ENCODE measurements around the gene STON2. TPM values are rescaled to one million over a fixed set of nuclear protein-coding genes. Genes with fewer than 3 reads are reported as not detected.
A peak's percentile ranks its signal among the peaks of the same experiment; 100 is the strongest.

The STON2 gene
- total and polyA plus RNA-seq, 2 of the 13 experiments (the other 11 are each of a cell fraction or from before 2014, with no cell fraction given): 2.1 to 11.0 TPM

DNA sequence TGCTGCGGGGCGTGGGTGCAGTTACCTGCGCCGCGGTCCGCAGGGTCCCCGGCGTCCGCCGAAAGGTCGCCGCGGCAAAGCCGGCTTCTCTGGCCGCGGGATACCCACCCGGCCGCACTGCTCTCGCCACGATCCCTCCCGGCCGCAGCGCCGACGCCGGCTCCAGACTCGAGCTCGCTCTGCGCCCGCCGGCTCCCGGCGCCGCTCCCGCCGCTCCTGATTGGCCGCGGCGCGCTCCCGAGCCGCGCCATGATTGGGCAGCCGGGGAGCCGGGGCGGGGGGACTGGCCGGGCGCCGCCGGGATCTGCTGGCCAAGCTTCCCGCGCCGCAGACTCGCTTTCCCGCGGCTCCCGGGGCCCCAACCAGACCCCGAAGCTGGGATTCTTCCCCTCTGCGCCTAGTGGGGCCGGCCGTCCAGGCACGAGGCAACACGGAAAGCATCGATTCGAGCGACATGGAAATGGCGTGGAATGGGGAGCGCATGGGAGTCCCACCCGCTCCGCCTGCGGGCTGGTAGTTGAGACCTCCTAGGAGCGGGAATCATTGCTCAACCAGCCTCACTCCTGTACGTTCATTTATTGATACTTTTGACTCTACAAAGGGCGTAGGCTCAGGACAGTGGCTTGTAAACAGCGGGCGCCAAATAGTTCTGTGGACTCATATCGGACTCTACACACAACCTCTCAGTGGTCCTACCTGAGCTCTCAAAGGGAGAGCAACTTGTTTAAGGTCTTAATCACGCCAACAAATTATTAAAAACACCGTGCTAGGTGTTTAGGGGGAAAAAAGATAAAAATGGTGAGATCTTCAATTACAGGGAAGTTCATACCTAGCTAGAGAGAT, 36.4 kb upstream of the STON2 start (continued):
- TF ChIP-seq ZNF543 (CRISPR knock-in tag; IDR thresholded peaks at IDR 0.05) (0 out of 2 replicates have a peak, but pooled peaks have one; percentile 35), ESRRA (CRISPR knock-in tag; IDR thresholded peaks at IDR 0.05; ENCODE audit: low read depth) (0 out of 2 replicates have a peak, but pooled peaks have one; percentile 16), ZNF776 (CRISPR knock-in tag; IDR thresholded peaks at IDR 0.05) (peak; percentile 56; the same call in 1 of the 2 replicates), POLR2A (IDR thresholded peaks at IDR 0.05; ENCODE audit: insufficient read depth in 1 of 2, low read depth in 2 of 2, low read length in 2 of 2) (peak in 1 of 2 experiments; percentile 50; a peak in 2 of 4 replicates), FOXK2 (IDR thresholded peaks at IDR 0.05) (no peak), ZSCAN29 (CRISPR knock-in tag; conservative IDR thresholded peaks at IDR 0.05) (no peak), HOXA9 (CRISPR knock-in tag; IDR thresholded peaks at IDR 0.05; ENCODE audit: borderline replicate concordance) (0 out of 2 replicates have a peak, but pooled peaks have one; percentile 46), KLF16 (CRISPR knock-in tag; IDR thresholded peaks at IDR 0.05) (peak in 1 of 2 experiments; percentile 37; a peak in 1 of 4 replicates), ZNF350 (CRISPR knock-in tag; IDR thresholded peaks at IDR 0.05; ENCODE audit: borderline replicate concordance, low read depth) (0 out of 2 replicates have a peak, but pooled peaks have one; percentile 29), POLR2AphosphoS2 (IDR thresholded peaks at IDR 0.05; ENCODE audit: low read depth, low read length) (no peak), ZNF234 (CRISPR knock-in tag; conservative IDR thresholded peaks at IDR 0.05) (no peak), SRF (IDR thresholded peaks at IDR 0.05; ENCODE audit: low read depth, low read length) (no peak), GFI1 (CRISPR knock-in tag; IDR thresholded peaks at IDR 0.05; ENCODE audit: borderline replicate concordance) (0 out of 2 replicates have a peak, but pooled peaks have one; percentile 28), ZKSCAN8 (CRISPR knock-in tag; IDR thresholded peaks at IDR 0.05; ENCODE audit: borderline replicate concordance) (peak; percentile 83), ZBTB7B (CRISPR knock-in tag; IDR thresholded peaks at IDR 0.05) (peak; percentile 84)
- TF ChIP-seq, protein P1, sequence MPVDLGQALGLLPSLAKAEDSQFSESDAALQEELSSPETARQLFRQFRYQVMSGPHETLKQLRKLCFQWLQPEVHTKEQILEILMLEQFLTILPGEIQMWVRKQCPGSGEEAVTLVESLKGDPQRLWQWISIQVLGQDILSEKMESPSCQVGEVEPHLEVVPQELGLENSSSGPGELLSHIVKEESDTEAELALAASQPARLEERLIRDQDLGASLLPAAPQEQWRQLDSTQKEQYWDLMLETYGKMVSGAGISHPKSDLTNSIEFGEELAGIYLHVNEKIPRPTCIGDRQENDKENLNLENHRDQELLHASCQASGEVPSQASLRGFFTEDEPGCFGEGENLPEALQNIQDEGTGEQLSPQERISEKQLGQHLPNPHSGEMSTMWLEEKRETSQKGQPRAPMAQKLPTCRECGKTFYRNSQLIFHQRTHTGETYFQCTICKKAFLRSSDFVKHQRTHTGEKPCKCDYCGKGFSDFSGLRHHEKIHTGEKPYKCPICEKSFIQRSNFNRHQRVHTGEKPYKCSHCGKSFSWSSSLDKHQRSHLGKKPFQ (CRISPR knock-in tag; IDR thresholded peaks at IDR 0.05; ENCODE audit: insufficient replicate concordance): no peak
- TF ChIP-seq, protein P2, sequence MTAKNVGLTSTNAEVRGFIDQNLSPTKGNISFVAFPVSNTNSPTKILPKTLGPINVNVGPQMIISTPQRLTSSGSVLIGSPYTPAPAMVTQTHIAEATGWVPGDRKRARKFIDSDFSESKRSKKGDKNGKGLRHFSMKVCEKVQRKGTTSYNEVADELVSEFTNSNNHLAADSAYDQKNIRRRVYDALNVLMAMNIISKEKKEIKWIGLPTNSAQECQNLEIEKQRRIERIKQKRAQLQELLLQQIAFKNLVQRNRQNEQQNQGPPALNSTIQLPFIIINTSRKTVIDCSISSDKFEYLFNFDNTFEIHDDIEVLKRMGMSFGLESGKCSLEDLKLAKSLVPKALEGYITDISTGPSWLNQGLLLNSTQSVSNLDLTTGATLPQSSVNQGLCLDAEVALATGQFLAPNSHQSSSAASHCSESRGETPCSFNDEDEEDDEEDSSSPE (CRISPR knock-in tag; IDR thresholded peaks at IDR 0.05): peak; percentile 91
- TF ChIP-seq, protein P3, sequence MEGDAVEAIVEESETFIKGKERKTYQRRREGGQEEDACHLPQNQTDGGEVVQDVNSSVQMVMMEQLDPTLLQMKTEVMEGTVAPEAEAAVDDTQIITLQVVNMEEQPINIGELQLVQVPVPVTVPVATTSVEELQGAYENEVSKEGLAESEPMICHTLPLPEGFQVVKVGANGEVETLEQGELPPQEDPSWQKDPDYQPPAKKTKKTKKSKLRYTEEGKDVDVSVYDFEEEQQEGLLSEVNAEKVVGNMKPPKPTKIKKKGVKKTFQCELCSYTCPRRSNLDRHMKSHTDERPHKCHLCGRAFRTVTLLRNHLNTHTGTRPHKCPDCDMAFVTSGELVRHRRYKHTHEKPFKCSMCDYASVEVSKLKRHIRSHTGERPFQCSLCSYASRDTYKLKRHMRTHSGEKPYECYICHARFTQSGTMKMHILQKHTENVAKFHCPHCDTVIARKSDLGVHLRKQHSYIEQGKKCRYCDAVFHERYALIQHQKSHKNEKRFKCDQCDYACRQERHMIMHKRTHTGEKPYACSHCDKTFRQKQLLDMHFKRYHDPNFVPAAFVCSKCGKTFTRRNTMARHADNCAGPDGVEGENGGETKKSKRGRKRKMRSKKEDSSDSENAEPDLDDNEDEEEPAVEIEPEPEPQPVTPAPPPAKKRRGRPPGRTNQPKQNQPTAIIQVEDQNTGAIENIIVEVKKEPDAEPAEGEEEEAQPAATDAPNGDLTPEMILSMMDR (CRISPR knock-in tag; IDR thresholded peaks at IDR 0.05): no peak
- TF ChIP-seq, protein P4, sequence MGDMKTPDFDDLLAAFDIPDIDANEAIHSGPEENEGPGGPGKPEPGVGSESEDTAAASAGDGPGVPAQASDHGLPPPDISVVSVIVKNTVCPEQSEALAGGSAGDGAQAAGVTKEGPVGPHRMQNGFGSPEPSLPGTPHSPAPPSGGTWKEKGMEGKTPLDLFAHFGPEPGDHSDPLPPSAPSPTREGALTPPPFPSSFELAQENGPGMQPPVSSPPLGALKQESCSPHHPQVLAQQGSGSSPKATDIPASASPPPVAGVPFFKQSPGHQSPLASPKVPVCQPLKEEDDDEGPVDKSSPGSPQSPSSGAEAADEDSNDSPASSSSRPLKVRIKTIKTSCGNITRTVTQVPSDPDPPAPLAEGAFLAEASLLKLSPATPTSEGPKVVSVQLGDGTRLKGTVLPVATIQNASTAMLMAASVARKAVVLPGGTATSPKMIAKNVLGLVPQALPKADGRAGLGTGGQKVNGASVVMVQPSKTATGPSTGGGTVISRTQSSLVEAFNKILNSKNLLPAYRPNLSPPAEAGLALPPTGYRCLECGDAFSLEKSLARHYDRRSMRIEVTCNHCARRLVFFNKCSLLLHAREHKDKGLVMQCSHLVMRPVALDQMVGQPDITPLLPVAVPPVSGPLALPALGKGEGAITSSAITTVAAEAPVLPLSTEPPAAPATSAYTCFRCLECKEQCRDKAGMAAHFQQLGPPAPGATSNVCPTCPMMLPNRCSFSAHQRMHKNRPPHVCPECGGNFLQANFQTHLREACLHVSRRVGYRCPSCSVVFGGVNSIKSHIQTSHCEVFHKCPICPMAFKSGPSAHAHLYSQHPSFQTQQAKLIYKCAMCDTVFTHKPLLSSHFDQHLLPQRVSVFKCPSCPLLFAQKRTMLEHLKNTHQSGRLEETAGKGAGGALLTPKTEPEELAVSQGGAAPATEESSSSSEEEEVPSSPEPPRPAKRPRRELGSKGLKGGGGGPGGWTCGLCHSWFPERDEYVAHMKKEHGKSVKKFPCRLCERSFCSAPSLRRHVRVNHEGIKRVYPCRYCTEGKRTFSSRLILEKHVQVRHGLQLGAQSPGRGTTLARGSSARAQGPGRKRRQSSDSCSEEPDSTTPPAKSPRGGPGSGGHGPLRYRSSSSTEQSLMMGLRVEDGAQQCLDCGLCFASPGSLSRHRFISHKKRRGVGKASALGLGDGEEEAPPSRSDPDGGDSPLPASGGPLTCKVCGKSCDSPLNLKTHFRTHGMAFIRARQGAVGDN (CRISPR knock-in tag; IDR thresholded peaks at IDR 0.05): peak; percentile 74
